HepG2 (cell line): ENCODE results near the gene PROC. TPM values are rescaled to one million over a fixed set of nuclear protein-coding genes. Genes with fewer than 3 reads are reported as not detected.

ENCODE experiments used
- ZFP41 ChIP-seq: sonication (generic); formaldehyde crosslinking; IDR thresholded peaks from 2 replicates; pipeline ENCODE4 v1.4.0; 2020; ENCODE audit warnings: mild to moderate bottlenecking, missing genetic modification reagents, borderline replicate concordance
- ZKSCAN5 ChIP-seq: sonication (generic); formaldehyde crosslinking; IDR thresholded peaks from 2 replicates; pipeline ENCODE4 v1.5.1; 2020; ENCODE audit warnings: mild to moderate bottlenecking, missing genetic modification reagents
- ZNF501 ChIP-seq: sonication (generic); formaldehyde crosslinking; IDR thresholded peaks from 2 replicates; pipeline ENCODE4 v1.5.1; 2020; ENCODE audit warnings: mild to moderate bottlenecking, moderate library complexity, missing genetic modification reagents
- ZNF883 ChIP-seq: sonication (generic); formaldehyde crosslinking; IDR thresholded peaks from 2 replicates; pipeline ENCODE4 v1.5.1; 2020; ENCODE audit warnings: mild to moderate bottlenecking, missing genetic modification reagents; ENCODE audit errors: not compliant biosample characterization
- polyA plus RNA-seq, 8 experiments: library from polyadenylated mRNA; depleted of rRNA in 3 of 8; stranded (reverse) in 7 of 8; unstranded in 1 of 8; fragments of >200 nt; fragmentation: Illumina TruSeq in 4 of 8; extraction: Trizol in 4 of 8; gene quantifications; 2 replicates each; pipeline versions ENCODE4 v1.2.1 to v1.2.3, GENCODE V29; 2011 to 2016; ENCODE audit warnings: low read depth in 4 of 8, missing spikeins in 1 of 8, mixed read lengths in 1 of 8; ENCODE audit not compliant: insufficient read depth in 1 of 8
- total RNA-seq, 5 experiments: library from RNA; depleted of rRNA; stranded (reverse); fragments of >200 nt; fragmentation: Illumina TruSeq; extraction: Trizol; gene quantifications; 2 replicates each; pipeline ENCODE4 v1.2.3, GENCODE V29; 2016; ENCODE audit warnings: low read depth in 1 of 5
- TF ChIP-seq, protein P1 (sequence below), 2 experiments: sonication (generic) in 1 of 2; formaldehyde crosslinking in 1 of 2; IDR thresholded peaks; 2 replicates each; pipeline versions ENCODE4 v1.6.1 to v1.9.0; 2014 to 2022; ENCODE audit warnings: antibody characterized with exemption in 1 of 2, borderline replicate concordance in 1 of 2, inconsistent platforms in 1 of 2, low read depth in 1 of 2, missing genetic modification reagents in 1 of 2
- TF ChIP-seq, protein P2 (sequence below): sonication (generic); formaldehyde crosslinking; IDR thresholded peaks from 2 replicates; pipeline ENCODE4 v1.5.1; 2020; ENCODE audit warnings: mild to moderate bottlenecking, missing genetic modification reagents, borderline replicate concordance
- TF ChIP-seq, protein P3 (sequence below): sonication (generic); formaldehyde crosslinking; conservative IDR thresholded peaks from 2 replicates; pipeline ENCODE4 v1.4.0; 2020; ENCODE audit warnings: mild to moderate bottlenecking, missing genetic modification reagents, moderate library complexity

PROC gene
- total and polyA plus RNA-seq, 2 of the 13 experiments (the other 11 are each of a cell fraction or from before 2014, with no cell fraction given), result 134 to 185 TPM

DNA sequence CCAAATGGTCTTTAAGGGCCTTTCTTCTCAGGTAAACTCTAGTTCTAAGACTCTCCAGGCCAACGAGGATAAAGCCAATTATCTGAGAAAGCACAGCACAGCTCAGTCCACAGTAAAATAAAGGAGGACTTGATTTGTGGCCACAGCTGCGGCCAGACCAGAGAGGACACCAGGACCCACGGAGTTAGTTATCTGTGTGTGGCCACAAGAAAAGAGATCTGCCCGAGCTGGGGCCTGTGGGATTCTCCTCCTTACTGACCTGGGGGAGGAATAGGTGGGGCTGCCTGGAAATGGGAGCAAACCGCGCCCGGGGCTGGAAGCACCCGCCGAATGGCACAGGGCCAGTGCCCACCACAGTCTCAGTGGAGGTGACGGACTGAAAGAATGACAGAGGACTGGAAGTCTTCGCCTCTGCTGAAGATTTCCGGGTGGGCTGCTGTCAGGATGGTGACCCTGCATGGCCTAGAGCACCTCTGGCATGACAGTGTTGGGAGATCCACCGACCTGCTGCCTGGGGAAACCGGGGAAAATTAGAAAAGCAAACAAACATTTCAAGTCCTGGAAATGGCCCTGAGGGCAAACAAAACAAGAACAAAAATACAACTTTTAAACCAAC is 13.3 kb downstream of the PROC start (continued):
- TF ChIP-seq, protein P1, sequence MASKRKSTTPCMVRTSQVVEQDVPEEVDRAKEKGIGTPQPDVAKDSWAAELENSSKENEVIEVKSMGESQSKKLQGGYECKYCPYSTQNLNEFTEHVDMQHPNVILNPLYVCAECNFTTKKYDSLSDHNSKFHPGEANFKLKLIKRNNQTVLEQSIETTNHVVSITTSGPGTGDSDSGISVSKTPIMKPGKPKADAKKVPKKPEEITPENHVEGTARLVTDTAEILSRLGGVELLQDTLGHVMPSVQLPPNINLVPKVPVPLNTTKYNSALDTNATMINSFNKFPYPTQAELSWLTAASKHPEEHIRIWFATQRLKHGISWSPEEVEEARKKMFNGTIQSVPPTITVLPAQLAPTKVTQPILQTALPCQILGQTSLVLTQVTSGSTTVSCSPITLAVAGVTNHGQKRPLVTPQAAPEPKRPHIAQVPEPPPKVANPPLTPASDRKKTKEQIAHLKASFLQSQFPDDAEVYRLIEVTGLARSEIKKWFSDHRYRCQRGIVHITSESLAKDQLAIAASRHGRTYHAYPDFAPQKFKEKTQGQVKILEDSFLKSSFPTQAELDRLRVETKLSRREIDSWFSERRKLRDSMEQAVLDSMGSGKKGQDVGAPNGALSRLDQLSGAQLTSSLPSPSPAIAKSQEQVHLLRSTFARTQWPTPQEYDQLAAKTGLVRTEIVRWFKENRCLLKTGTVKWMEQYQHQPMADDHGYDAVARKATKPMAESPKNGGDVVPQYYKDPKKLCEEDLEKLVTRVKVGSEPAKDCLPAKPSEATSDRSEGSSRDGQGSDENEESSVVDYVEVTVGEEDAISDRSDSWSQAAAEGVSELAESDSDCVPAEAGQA (IDR thresholded peaks at IDR 0.05; ENCODE audit: low read depth), result no peak
- TF ChIP-seq, protein P1 (CRISPR knock-in tag; IDR thresholded peaks at IDR 0.05; ENCODE audit: borderline replicate concordance), result no peak
- no peak for TF ChIP-seq ZNF883 (CRISPR knock-in tag)
- no peak for TF ChIP-seq ZKSCAN5
- TF ChIP-seq ZNF501 (CRISPR knock-in tag), result 0 out of 2 replicates have a peak, but pooled peaks have one; percentile 38
- TF ChIP-seq, protein P2, sequence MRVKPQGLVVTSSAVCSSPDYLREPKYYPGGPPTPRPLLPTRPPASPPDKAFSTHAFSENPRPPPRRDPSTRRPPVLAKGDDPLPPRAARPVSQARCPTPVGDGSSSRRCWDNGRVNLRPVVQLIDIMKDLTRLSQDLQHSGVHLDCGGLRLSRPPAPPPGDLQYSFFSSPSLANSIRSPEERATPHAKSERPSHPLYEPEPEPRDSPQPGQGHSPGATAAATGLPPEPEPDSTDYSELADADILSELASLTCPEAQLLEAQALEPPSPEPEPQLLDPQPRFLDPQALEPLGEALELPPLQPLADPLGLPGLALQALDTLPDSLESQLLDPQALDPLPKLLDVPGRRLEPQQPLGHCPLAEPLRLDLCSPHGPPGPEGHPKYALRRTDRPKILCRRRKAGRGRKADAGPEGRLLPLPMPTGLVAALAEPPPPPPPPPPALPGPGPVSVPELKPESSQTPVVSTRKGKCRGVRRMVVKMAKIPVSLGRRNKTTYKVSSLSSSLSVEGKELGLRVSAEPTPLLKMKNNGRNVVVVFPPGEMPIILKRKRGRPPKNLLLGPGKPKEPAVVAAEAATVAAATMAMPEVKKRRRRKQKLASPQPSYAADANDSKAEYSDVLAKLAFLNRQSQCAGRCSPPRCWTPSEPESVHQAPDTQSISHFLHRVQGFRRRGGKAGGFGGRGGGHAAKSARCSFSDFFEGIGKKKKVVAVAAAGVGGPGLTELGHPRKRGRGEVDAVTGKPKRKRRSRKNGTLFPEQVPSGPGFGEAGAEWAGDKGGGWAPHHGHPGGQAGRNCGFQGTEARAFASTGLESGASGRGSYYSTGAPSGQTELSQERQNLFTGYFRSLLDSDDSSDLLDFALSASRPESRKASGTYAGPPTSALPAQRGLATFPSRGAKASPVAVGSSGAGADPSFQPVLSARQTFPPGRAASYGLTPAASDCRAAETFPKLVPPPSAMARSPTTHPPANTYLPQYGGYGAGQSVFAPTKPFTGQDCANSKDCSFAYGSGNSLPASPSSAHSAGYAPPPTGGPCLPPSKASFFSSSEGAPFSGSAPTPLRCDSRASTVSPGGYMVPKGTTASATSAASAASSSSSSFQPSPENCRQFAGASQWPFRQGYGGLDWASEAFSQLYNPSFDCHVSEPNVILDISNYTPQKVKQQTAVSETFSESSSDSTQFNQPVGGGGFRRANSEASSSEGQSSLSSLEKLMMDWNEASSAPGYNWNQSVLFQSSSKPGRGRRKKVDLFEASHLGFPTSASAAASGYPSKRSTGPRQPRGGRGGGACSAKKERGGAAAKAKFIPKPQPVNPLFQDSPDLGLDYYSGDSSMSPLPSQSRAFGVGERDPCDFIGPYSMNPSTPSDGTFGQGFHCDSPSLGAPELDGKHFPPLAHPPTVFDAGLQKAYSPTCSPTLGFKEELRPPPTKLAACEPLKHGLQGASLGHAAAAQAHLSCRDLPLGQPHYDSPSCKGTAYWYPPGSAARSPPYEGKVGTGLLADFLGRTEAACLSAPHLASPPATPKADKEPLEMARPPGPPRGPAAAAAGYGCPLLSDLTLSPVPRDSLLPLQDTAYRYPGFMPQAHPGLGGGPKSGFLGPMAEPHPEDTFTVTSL, result peak; percentile 51; the same call in 1 of the 2 replicates
- TF ChIP-seq ZFP41 (CRISPR knock-in tag), result no peak
- TF ChIP-seq, protein P3, sequence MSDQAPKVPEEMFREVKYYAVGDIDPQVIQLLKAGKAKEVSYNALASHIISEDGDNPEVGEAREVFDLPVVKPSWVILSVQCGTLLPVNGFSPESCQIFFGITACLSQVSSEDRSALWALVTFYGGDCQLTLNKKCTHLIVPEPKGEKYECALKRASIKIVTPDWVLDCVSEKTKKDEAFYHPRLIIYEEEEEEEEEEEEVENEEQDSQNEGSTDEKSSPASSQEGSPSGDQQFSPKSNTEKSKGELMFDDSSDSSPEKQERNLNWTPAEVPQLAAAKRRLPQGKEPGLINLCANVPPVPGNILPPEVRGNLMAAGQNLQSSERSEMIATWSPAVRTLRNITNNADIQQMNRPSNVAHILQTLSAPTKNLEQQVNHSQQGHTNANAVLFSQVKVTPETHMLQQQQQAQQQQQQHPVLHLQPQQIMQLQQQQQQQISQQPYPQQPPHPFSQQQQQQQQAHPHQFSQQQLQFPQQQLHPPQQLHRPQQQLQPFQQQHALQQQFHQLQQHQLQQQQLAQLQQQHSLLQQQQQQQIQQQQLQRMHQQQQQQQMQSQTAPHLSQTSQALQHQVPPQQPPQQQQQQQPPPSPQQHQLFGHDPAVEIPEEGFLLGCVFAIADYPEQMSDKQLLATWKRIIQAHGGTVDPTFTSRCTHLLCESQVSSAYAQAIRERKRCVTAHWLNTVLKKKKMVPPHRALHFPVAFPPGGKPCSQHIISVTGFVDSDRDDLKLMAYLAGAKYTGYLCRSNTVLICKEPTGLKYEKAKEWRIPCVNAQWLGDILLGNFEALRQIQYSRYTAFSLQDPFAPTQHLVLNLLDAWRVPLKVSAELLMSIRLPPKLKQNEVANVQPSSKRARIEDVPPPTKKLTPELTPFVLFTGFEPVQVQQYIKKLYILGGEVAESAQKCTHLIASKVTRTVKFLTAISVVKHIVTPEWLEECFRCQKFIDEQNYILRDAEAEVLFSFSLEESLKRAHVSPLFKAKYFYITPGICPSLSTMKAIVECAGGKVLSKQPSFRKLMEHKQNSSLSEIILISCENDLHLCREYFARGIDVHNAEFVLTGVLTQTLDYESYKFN (CRISPR knock-in tag), result peak; percentile 26; the same call in 1 of the 2 replicates
